GM18507 (cell line): ENCODE results near the gene MKNK2.

Experiments used
- DNase-seq: peaks from one replicate; pipeline ENCODE4 v3.0.0; 2011; ENCODE audit warnings: low read depth; ENCODE audit not compliant: insufficient read length; ENCODE audit errors: extremely low spot score
- FAIRE-seq: peaks from 2 replicates; lab custom pipeline; 2011; peaks lifted over from hg19 to GRCh38; lab: Jason Lieb, UNC

Gene MKNK2

GRCh38 chr19:2081873-2082810, 31.1 kb upstream of the MKNK2 start:
- peak; percentile 94 for FAIRE-seq
- no peak for DNase-seq

GRCh38 chr19:2080336-2080988, 29.4 kb upstream of the MKNK2 start:
- FAIRE-seq (no peak), DNase-seq (no peak)

- DNase-seq = no peak
- no peak for FAIRE-seq
Observed at GRCh38 chr19:2079865-2080301, 28.8 kb upstream of the MKNK2 start.

DNA sequence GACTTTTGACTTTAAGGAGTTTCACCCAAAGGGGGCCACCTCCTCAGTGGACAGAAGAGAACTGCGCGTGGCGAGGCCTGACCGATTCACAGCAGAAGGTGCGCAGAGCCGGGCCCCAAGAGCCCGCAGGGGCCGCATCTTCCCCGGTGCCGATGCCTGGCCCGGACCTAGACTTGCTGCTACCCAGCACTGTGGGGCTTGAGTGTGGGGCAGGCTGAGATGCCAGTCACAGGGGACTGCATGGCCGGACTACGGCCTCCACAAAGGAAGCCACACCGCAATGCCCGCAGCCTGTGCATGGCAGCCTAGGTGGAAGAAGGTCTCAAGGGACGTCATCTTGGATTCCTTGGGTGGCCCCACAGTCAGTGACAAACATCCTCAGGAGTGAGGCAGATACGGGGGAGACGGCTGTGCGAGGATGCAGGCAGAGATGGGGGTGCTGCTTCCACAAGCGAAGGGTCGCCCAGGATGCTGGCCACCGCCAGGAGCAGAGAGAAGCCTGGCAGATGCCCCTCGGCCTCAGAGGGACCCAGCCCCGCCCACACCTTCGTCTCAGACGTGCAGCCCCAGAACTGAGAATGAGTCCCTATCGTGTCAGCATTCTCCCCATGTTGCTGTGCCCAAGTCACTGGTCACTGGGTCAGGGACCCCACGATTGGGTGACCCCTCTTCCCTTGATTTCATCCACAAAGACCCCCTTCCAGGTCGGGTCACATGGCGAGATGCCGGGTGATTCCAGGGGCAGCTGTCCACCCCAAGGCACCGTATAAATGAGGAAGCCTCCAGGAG, 28.2 kb upstream of the MKNK2 start:
- FAIRE-seq (no peak), DNase-seq (no peak)

GRCh38 chr19:2077833-2078619, 27.0 kb upstream of the MKNK2 start:
- FAIRE-seq (no peak), DNase-seq (no peak)

DNA sequence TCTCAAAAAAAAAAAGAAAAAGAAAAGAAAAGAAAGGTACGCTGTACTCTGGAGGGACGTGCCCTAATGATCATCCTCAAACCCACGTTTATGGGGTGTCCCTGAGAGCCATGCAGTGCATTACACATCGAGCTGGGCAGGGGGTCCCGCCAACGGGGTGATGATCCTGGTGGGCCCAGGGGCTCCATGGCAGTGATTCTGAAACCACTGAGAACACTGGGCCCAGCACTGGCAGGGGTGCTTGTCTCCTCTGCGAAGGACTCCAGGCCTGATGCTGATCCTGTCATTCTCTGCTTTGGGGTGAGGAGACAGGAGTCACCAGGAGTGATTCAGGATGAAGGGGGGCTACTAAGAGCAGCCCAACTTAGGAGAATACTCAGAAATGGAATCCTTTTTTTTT, 26.4 kb upstream of the MKNK2 start:
- DNase-seq (no peak), FAIRE-seq (no peak)

GRCh38 chr19:2076526-2076944, 25.5 kb upstream of the MKNK2 start:
- no peak for FAIRE-seq
- no peak for DNase-seq

DNA sequence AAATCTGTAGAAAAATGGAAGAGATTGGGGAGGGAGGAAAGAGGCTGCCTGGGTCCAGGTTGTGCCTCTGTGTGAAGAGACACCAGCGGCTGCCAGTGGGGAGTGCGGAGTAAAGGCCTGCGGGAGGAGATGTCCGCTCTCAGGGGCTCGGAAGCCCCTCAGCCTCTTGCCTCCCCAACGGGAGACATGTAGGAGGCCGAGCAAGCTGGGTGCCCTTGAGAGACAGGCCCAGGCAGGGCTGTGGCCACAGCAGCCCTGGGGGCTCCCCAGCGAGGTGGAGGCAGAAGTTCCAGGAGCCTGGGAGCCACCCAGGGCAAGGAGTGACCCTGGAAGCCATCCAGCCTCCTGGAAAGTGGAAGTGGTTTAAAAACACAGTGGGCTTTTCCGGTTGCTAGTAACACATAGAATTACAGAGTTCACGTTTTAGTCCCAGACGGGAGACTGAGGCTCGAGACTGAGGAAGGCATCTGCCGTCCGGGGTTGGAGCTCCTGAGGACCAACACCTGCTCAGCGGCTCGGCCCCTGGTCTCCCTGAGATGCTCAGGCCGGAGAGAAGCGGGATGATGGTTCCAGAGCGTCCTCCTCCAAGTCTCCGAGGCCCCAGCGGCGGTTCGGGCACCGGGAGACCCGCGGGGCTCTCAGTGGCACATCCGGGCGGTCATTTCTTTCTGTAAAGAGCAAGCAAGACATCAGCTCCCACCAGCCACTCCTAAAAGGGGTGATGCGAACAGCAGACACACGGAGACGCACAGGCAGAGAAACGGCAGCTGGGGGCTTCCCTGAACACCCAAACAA, 21.9 kb upstream of the MKNK2 start:
- DNase-seq = no peak
- FAIRE-seq = no peak

GRCh38 chr19:2070986-2071673, 20.1 kb upstream of the MKNK2 start:
- DNase-seq (no peak), FAIRE-seq (no peak)

GRCh38 chr19:2070436-2070827, 19.4 kb upstream of the MKNK2 start:
- FAIRE-seq (no peak), DNase-seq (no peak)

DNA sequence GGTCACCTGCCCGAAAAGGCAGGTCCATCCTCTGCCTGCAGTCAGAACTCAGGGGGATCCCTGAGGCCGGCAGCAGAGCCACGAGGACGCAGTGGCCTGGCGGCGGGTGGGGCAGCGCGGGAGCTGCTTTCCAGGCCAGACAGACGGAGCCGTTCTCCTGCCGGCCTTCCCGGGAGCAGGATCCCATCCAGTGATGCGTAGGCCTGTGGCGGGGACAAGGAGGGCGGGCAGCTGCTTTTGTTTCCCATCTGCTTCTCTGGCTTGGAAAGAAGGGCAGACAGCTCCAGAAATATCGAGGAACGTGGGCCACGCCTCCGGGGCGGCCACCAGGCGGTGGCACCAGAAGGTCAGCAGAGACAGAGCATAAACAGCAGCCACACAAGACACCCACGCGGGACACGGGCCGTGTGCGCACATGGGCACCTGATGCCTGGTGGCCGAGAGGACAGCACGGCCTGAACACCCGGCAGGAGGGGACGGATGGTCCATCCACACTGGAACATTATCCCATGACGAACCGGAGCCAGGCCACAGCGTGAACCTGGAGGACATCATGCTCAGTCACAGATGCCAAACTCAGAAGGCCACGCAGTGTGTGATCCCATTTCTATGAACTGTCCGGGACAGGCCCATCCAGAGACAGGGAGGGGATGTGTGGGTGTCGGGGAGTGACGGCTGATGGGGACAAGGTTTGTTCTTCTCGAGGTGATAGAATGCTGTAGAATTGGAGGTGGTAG, 13.9 kb upstream of the MKNK2 start:
- no peak for FAIRE-seq

GRCh38 chr19:2064395-2064787, 13.3 kb upstream of the MKNK2 start:
- FAIRE-seq = no peak
- DNase-seq = no peak

More for the DNA sequence above, 13.9 kb upstream of the MKNK2 start:
- DNase-seq = no peak

GRCh38 chr19:2063824-2064223, 12.8 kb upstream of the MKNK2 start:
- no peak for FAIRE-seq
- no peak for DNase-seq

DNA sequence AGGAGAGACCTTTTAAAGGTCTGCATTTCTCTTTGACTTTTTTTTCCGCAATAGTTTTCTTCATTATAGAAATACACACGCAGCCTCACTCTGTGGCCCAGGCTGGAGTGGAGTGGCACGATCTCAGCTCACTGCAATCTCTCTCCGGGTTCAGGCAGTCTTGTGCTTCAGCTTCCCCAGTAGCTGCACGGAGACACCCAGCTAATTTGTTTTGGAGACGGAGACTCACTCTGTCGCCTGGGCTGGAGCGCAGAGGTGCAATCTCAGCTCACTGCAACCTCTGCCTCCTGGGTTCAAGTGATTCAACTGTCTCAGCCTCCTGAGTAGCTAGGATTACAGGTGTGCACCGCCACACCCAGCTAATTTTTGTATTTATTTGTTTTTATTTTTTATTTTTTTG, 11.7 kb upstream of the MKNK2 start:
- FAIRE-seq = no peak
- no peak for DNase-seq

DNA sequence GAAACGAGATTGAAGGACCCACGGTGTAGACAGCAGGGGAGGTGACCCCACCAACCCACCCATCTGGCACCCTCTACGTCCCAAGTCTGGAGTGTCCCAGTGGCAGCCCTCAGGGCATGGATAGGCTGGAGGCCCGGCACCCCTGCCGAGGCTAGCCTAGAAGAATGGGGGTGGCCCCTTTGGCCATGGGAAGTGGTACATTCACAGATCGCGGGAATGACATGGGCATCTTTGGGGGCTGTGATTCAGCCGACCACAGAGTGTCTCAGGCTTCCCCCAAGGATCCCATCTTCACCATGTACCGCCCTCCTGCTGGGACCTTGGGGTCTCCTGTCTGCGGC, 11.3 kb upstream of the MKNK2 start:
- FAIRE-seq = no peak
- DNase-seq = no peak

GRCh38 chr19:2061495-2062388, 10.7 kb upstream of the MKNK2 start:
- peak; percentile 100 for FAIRE-seq
- DNase-seq = peak; percentile 89
